Endometrium (tissue), 2 donors: ENCODE results near the gene DGCR2.

ENCODE experiments used
- FAIRE-seq: peaks from 2 replicates; lab custom pipeline; 2012; peaks lifted over from hg19 to GRCh38; lab: Jason Lieb, UNC
- donor health status: control.
- donor health status: control.

Gene DGCR2

GRCh38 chr22:19126309-19127273, 4.4 kb upstream of the DGCR2 start:
- FAIRE-seq, result no peak

GRCh38 chr22:19125474-19126308, 3.5 kb upstream of the DGCR2 start:
- no peak for FAIRE-seq

GRCh38 chr22:19125011-19125410, 2.8 kb upstream of the DGCR2 start:
- no peak for FAIRE-seq

GRCh38 chr22:19124377-19124776, 2.2 kb upstream of the DGCR2 start:
- no peak for FAIRE-seq

GRCh38 chr22:19123936-19124335, 1.7 kb upstream of the DGCR2 start:
- FAIRE-seq, result no peak

GRCh38 chr22:19122752-19123492, 710 bp upstream of the DGCR2 start:
- FAIRE-seq, result no peak

- no peak for FAIRE-seq
These were observed 525 bp downstream of the DGCR2 start for GRCh38 chr22:19121631-19122142.

GRCh38 chr22:19120829-19121630, 1.2 kb downstream of the DGCR2 start:
- FAIRE-seq, result no peak

GRCh38 chr22:19119949-19120348, 2.3 kb downstream of the DGCR2 start:
- FAIRE-seq, result no peak

- FAIRE-seq, result no peak
These were observed 3.8 kb downstream of the DGCR2 start for GRCh38 chr22:19118329-19118880.

GRCh38 chr22:19117111-19117512, 5.1 kb downstream of the DGCR2 start:
- no peak for FAIRE-seq

- no peak for FAIRE-seq
These were observed 6.6 kb downstream of the DGCR2 start for GRCh38 chr22:19115628-19116027.

GRCh38 chr22:19114984-19115552, 7.1 kb downstream of the DGCR2 start:
- no peak for FAIRE-seq

- no peak for FAIRE-seq
These were observed 8.8 kb downstream of the DGCR2 start for GRCh38 chr22:19113429-19113828.

- no peak for FAIRE-seq
These were observed 10.6 kb downstream of the DGCR2 start for GRCh38 chr22:19111584-19111983.

- FAIRE-seq, result no peak
These were observed 11.1 kb downstream of the DGCR2 start for GRCh38 chr22:19111140-19111539.

- no peak for FAIRE-seq
These were observed 11.6 kb downstream of the DGCR2 start for GRCh38 chr22:19110646-19111045.

GRCh38 chr22:19110064-19110458, 12.2 kb downstream of the DGCR2 start:
- FAIRE-seq, result no peak

- no peak for FAIRE-seq
These were observed 12.8 kb downstream of the DGCR2 start for GRCh38 chr22:19109198-19110063.

- FAIRE-seq, result no peak
These were observed 13.4 kb downstream of the DGCR2 start for GRCh38 chr22:19108807-19109197.
